LNCaP clone FGC (cell line): ENCODE data around the gene MRPL40.

Experiments used
- DNase-seq: peaks from one replicate; pipeline ENCODE4 v3.0.0-alpha.2; 2011; ENCODE audit warnings: low read depth
- H3K4me3 ChIP-seq: 2 replicates; pipeline ENCODE4 v1.5.1; 2011; ENCODE audit warnings: mild to moderate bottlenecking, low read depth, low read length, control low read depth
- TF ChIP-seq, protein P1 (sequence below): IDR thresholded peaks from 2 replicates; pipeline ENCODE4 v1.5.1; 2012; ENCODE audit warnings: mild to moderate bottlenecking; ENCODE audit not compliant: control insufficient read depth, insufficient read depth; ENCODE audit errors: extremely low read depth

MRPL40 gene

DNA sequence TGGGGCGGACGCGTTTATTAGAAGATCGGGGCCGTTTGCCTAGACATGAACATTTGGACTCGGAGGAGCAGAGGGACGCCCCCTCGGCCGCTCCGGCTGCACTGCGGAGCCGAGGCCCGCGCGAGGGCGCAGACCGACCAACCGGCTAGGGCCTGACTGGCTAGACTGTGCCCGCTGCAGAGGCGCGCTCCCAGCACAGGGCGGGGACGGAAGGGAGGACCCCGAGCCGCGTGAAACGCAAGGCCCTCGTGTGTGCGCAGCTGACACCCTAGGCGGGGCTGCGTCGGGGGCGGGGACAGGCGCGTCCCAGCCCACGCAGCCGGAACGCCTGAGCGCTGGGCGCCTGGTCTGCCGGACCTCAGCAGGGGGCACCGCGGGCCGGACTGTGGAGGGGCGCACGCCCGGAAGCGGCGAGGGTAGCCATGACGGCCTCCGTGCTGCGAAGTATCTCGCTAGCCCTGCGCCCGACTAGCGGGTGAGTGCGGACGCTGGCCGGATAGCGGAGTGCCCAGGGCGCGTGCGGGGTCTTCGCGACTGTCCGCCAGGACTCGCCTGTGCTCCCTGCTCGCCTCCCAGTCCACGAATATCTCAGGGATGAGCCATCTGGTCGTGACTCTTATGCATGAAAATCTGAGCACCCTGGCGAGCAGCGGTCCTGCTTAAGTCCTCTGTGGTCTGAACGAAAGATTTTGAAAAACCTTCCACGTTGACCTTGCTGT, at the start of gene MRPL40:
MRPL40 (plus strand) TSS at position 413 of the 719 bp plus-strand sequence; CDS start at position 423, 10 bp downstream.
- H3K4me3 ChIP-seq, result peak within 1 kb of the TSS; percentile 97
- peak; percentile 71 for DNase-seq
- TF ChIP-seq, protein P1, sequence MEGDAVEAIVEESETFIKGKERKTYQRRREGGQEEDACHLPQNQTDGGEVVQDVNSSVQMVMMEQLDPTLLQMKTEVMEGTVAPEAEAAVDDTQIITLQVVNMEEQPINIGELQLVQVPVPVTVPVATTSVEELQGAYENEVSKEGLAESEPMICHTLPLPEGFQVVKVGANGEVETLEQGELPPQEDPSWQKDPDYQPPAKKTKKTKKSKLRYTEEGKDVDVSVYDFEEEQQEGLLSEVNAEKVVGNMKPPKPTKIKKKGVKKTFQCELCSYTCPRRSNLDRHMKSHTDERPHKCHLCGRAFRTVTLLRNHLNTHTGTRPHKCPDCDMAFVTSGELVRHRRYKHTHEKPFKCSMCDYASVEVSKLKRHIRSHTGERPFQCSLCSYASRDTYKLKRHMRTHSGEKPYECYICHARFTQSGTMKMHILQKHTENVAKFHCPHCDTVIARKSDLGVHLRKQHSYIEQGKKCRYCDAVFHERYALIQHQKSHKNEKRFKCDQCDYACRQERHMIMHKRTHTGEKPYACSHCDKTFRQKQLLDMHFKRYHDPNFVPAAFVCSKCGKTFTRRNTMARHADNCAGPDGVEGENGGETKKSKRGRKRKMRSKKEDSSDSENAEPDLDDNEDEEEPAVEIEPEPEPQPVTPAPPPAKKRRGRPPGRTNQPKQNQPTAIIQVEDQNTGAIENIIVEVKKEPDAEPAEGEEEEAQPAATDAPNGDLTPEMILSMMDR, result no peak

DNA sequence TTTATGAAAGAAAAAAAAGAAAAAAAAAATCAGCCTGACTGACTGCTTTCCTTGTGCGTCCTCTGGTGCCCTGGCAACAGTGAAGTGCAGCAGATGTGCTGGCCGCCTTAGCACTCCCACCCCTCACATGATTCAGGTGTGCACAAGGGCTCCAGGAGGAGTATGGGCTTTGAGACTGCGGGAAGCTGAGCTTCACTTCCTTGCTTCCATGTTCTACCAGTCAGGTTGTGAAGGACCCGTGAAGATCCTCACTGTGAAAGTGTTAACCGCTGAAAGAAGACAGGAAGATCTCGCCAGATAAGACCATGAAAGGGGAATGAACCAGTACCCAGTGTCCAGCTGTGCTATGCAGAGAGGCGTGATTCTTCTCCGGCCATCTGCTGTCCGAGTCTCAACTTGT, 49.1 kb upstream of the MRPL40 start:
- H3K4me3 ChIP-seq, result no peak overlapping the region
- no peak for DNase-seq
- TF ChIP-seq, protein P1, result no peak

DNA sequence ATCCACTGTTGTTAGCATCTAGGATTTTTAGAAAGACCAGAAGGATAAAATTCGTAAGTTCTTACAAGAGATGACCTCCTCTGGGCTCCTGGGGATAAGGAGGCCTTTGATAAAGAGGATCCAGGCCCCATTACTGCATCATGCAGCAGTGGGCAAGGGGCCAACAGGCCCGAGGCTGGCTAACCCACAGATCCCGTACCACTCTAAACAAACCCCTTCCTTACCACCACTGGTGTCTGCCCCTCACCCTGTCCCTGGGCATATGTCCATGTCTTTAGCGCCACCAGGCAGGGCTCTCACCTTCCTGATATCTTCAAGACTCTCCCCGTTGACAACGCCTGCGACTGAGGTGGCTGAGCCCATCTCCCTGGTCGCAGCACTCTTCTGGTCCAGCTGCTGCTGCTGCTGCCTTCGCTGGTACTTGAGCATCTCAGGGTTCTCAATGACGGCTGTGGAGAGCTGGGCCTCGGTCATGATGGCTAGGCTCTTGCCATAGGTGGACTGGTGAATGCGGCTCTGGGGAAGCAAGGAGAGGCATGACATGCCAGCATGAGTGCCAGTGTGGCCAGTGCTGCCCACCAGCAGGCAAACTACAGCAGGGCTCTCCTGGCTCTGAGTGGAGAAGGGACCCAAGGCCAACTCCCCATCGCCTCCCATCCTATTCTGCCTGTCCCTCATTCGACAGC, 47.0 kb upstream of the MRPL40 start:
- TF ChIP-seq, protein P1, result no peak
- no peak overlapping the region for H3K4me3 ChIP-seq
- DNase-seq, result no peak

DNA sequence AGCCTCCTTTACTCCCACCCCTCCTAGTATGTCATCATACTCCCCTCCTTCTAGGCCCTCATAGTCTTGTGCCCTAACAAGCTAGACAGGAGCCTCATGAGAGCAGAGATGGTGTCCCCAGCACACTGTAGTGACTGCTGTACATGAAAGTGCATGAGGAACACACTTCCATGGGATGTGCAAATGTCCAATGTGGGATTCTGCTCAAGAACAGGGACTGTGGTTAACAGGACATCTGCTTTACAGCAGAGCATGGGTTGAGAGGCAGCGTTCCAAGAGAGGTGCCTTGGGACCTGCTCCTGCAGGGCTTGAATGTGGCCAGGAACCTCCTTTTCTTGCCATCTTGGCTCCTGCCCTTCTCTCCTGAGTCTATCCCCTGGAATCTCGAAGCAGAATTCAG, 46.1 kb upstream of the MRPL40 start:
- DNase-seq, result no peak

DNA sequence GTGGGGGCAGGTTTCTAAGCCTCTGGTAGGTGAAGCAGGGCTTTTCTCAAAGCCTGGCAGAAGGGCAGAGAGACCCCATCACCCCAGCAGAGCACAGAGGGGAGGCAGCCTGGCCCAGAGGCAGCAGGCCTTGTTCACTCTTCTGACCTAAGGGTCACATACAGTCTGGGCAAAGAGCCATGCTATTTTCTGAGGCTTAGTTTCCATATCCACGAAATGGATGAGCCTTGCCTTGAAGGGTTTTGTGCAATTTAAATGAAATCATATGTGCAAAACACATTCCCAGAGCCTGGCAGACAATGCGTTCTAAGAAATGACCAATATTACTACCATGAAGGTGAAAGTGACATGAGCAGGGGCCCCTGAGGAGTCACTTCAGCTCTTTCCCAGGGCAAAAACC, 45.3 kb upstream of the MRPL40 start:
- DNase-seq, result no peak
- TF ChIP-seq, protein P1, result no peak
- no peak overlapping the region for H3K4me3 ChIP-seq

More for the DNA sequence above, 46.1 kb upstream of the MRPL40 start:
- TF ChIP-seq, protein P1, result no peak
- no peak overlapping the region for H3K4me3 ChIP-seq

DNA sequence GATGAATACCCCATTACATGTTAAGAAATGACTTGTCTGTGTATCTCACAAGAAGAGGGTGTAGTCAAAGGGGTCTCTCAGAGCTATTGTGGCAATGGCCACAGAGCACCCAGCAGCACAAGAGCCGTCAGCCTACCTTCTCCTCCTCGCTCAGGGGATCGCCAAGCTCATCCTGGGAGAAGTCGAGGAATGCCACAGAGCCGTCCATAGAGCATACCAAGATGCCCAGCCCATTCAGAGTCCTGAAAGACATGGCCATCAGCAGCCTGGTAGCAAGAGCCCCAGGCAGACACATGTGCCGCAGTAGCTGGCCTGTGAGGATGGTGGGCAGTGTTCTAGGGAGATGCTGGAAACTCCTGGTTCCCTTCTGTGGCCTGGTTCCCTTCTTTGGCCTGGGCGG, 44.8 kb upstream of the MRPL40 start:
- no peak for DNase-seq
- TF ChIP-seq, protein P1, result no peak
- H3K4me3 ChIP-seq, result no peak overlapping the region
